Stimulated activated naive CD8-positive, alpha-beta T cell treated with anti-CD3 and anti-CD28 coated beads, Interleukin-15, amount 100 ng/mL, for 72 hours (primary cell): Measurements from ENCODE around the gene STK24.

Source experiments
- ATAC-seq: fragments of 150-1000 bp; cut with Tn5 transposase; 2 replicates; pipeline ENCODE4 v1.10.0; 2021; ENCODE audit warnings: mild to moderate bottlenecking, moderate library complexity
- DNase-seq, 2 donors: peaks; one replicate each; pipeline ENCODE4 v3.0.0; 2021 to 2022
- H3K27ac Mint-ChIP-seq, 2 donors: one replicate each; pipeline ENCODE4 v1.8.0; 2022; ENCODE audit warnings: mild to moderate bottlenecking in 2 of 2, mixed read lengths in 2 of 2, moderate library complexity in 2 of 2
- H3K27me3 Mint-ChIP-seq: one replicate; pipeline ENCODE4 v1.8.0; 2022; ENCODE audit warnings: mixed read lengths
- H3K4me1 Mint-ChIP-seq: one replicate; pipeline ENCODE4 v1.8.0; 2022; ENCODE audit warnings: mild to moderate bottlenecking, mixed read lengths
- H3K4me3 Mint-ChIP-seq, 2 donors: one replicate each; pipeline ENCODE4 v1.8.0; 2022; ENCODE audit warnings: mild to moderate bottlenecking in 2 of 2, mixed read lengths in 2 of 2, moderate library complexity in 1 of 2
- H3K9me3 Mint-ChIP-seq, 2 donors: one replicate each; pipeline ENCODE4 v1.8.0; 2022; ENCODE audit warnings: mixed read lengths in 2 of 2

Gene STK24

DNA sequence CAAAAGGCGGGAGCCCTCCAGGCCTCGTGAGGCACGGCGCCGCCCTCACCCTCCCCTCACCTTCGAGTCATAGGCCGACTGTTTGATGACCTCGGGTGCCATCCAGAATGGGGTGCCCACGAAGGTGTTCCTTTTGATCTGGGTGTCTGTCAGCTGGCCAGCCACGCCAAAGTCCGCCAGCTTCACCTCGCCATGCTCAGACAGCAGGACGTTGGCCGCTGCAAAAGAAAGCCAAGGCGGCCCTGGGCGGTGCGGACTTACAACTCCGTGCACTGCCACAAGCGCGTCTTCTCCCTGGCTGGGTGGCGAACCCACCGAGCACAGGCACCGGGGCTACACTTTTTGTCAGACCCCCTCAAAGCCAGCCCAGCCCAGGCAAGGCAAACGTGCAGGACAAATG is 102.1 kb downstream of the STK24 start:
- no peak for ATAC-seq
- DNase-seq = no peak
- no peak overlapping the region for H3K27ac Mint-ChIP-seq
- peaks cover 84% of the 10 kb centered on the region for H3K4me1 Mint-ChIP-seq
- no peaks in the 10 kb centered on the region for H3K27me3 Mint-ChIP-seq
- no peaks in the 10 kb centered on the region for H3K9me3 Mint-ChIP-seq
- H3K4me3 Mint-ChIP-seq = no peak overlapping the region

DNA sequence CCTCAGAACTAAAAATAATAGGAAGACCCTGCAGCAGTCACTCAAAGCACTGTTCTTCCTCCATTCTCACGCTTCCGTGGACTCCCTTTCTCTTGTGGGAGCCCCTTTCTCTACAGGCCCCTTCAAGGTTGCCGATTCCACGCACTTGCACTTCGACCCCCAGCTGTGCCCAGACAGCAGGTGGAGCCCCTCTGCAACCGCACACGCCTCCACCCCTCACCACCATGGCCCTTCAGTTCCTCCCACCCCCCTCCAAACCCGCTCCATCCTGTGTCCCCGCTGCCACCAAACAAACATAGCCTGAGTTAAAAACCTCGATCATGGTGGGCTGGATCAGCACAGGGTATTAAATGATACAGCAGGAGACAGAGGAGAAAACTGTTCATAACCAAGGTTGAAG is 102.6 kb downstream of the STK24 start:
- no peak for DNase-seq
- H3K9me3 Mint-ChIP-seq = no peaks in the 10 kb centered on the region
- H3K27me3 Mint-ChIP-seq = no peaks in the 10 kb centered on the region
- H3K27ac Mint-ChIP-seq = no peak overlapping the region
- H3K4me3 Mint-ChIP-seq = no peak overlapping the region
- H3K4me1 Mint-ChIP-seq = peaks cover 79% of the 10 kb centered on the region
- ATAC-seq = no peak

DNA sequence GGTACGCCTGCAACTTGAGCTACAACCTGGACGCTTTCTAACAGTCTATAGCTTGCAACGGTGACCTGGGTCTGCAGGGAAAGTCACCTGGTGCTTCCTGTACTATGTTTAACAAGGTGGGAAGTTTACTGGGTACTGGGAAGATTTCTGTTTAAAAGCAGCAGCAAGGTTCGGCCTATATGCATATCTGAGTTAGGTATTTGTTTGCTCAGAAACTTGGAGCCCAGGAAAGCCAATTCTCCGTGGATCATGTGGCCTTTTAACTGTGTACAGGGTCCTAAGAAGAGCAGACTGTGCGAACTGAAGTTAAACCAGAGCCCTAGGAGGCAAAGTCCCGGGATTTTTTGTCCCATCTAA is 103.1 kb downstream of the STK24 start:
- H3K27me3 Mint-ChIP-seq = no peaks in the 10 kb centered on the region
- no peak for ATAC-seq
- DNase-seq = no peak
- peaks cover 74% of the 10 kb centered on the region for H3K4me1 Mint-ChIP-seq
- H3K4me3 Mint-ChIP-seq = no peak overlapping the region
- H3K27ac Mint-ChIP-seq = peak overlapping the region in 1 of 2 donors; percentile 37
- H3K9me3 Mint-ChIP-seq = no peaks in the 10 kb centered on the region

- H3K27ac Mint-ChIP-seq = peak overlapping the region; percentile 28 to 87
- no peaks in the 10 kb centered on the region for H3K9me3 Mint-ChIP-seq
- H3K4me3 Mint-ChIP-seq = no peak overlapping the region
- ATAC-seq = no peak
- H3K27me3 Mint-ChIP-seq = no peaks in the 10 kb centered on the region
- DNase-seq = no peak
- H3K4me1 Mint-ChIP-seq = peaks cover 69% of the 10 kb centered on the region
Observed at GRCh38 chr13:98473135-98473787, 103.6 kb downstream of the STK24 start.

DNA sequence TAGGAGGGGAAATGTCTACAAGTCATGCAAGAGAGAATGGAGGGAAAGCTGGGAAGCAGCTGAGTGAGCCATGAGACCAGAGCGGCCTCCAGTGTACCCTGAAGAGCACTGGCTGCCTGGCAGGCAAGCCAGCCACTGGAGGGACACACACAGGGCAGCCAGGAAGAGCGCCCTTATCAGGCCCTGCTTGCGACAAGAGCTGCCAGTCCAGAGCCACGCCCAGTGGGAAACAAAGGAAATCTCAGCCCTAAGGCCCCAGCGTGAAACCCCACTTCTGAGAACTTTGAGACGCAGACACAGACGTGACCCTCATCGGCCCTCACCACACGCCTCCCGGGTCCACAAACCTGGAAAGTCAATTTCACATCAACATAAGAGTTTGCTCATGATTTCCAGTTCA is 105.0 kb downstream of the STK24 start:
- H3K9me3 Mint-ChIP-seq = no peaks in the 10 kb centered on the region
- H3K27ac Mint-ChIP-seq = no peak overlapping the region
- H3K4me3 Mint-ChIP-seq = no peak overlapping the region
- no peaks in the 10 kb centered on the region for H3K27me3 Mint-ChIP-seq
- H3K4me1 Mint-ChIP-seq = peaks cover 56% of the 10 kb centered on the region
- DNase-seq = no peak
- no peak for ATAC-seq

- no peak overlapping the region for H3K4me3 Mint-ChIP-seq
- no peaks in the 10 kb centered on the region for H3K9me3 Mint-ChIP-seq
- H3K27me3 Mint-ChIP-seq = no peaks in the 10 kb centered on the region
- DNase-seq (no peak), ATAC-seq (no peak)
- H3K27ac Mint-ChIP-seq = no peak overlapping the region
- H3K4me1 Mint-ChIP-seq = peaks cover 49% of the 10 kb centered on the region
Observed at GRCh38 chr13:98470920-98471319, 106.0 kb downstream of the STK24 start.

- no peak overlapping the region for H3K4me3 Mint-ChIP-seq
- no peaks in the 10 kb centered on the region for H3K9me3 Mint-ChIP-seq
- no peaks in the 10 kb centered on the region for H3K27me3 Mint-ChIP-seq
- peaks cover 33% of the 10 kb centered on the region for H3K4me1 Mint-ChIP-seq
- ATAC-seq (no peak), DNase-seq (no peak)
- H3K27ac Mint-ChIP-seq = no peak overlapping the region
Observed at GRCh38 chr13:98468929-98469328, 108.0 kb downstream of the STK24 start.

GRCh38 chr13:98468361-98468760 is 108.5 kb downstream of the STK24 start:
- Mint-ChIP-seq H3K9me3 (no peaks in the 10 kb centered on the region), H3K4me1 (peaks cover 31% of the 10 kb centered on the region), H3K27me3 (no peaks in the 10 kb centered on the region), H3K27ac (no peak overlapping the region), H3K4me3 (no peak overlapping the region)
- DNase-seq = no peak
- ATAC-seq = no peak

- no peak for DNase-seq
- Mint-ChIP-seq H3K4me3 (no peak overlapping the region), H3K4me1 (peaks cover 29% of the 10 kb centered on the region), H3K9me3 (no peaks in the 10 kb centered on the region), H3K27ac (no peak overlapping the region), H3K27me3 (no peaks in the 10 kb centered on the region)
- ATAC-seq = no peak
Observed at GRCh38 chr13:98467263-98467985, 109.5 kb downstream of the STK24 start.

DNA sequence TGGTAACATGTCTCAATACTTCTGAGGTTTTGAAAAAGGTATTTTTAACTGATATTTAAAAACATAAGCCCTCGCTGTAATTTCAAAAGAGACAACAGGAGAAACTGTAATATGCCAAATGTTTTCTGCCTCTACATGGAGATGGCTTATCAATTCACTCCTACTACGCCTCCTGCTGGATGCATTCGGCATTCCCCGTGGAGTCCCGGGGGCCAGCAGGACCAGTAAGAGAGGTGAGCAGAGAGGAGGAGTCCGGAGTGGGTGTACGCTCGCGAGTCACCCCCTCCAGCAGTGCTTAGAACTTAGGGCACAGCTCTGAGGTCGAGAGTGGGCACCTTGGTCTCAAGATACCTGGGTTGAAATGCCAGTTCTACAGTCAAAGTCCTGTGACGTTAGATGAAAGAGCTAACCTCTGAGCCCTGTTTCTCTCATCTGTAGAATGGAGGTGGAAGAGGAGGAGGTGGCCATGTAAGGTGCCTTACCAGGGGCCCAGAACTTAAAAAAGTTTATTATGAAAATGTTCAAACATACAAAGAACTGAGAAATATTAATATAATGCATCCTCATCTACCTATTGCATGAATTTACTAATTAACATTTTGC is 110.2 kb downstream of the STK24 start:
- ATAC-seq (peak; percentile 59), DNase-seq (peak in 1 of 2 donors; percentile 36)
- Mint-ChIP-seq H3K27me3 (no peaks in the 10 kb centered on the region), H3K4me1 (peaks cover 28% of the 10 kb centered on the region), H3K27ac (peak overlapping the region in 1 of 2 donors; percentile 61), H3K4me3 (no peak overlapping the region), H3K9me3 (no peaks in the 10 kb centered on the region)

DNA sequence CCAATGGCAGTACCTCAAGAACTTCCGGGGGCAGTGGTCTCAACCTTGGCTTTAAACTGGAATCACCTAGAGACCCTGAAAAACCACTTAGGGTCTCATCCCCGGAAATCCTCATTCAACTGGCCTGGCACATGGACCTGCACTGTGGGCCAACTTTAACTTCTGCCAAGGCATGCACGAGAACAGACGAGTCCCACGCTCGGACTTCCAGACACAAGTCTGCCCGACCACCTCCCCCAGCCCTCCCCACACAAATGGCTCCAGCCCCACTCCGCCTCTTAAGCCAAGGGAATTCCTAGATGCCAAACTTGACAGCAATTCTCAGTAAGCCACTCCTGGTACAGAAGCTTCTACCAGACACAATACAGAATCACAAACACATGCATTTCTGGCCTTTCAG is 114.0 kb downstream of the STK24 start:
- peak overlapping the region in 1 of 2 donors; percentile 61 for H3K27ac Mint-ChIP-seq
- peaks cover 38% of the 10 kb centered on the region for H3K4me1 Mint-ChIP-seq
- H3K9me3 Mint-ChIP-seq = no peaks in the 10 kb centered on the region
- H3K27me3 Mint-ChIP-seq = no peaks in the 10 kb centered on the region
- DNase-seq = no peak
- no peak overlapping the region for H3K4me3 Mint-ChIP-seq
- ATAC-seq = no peak

DNA sequence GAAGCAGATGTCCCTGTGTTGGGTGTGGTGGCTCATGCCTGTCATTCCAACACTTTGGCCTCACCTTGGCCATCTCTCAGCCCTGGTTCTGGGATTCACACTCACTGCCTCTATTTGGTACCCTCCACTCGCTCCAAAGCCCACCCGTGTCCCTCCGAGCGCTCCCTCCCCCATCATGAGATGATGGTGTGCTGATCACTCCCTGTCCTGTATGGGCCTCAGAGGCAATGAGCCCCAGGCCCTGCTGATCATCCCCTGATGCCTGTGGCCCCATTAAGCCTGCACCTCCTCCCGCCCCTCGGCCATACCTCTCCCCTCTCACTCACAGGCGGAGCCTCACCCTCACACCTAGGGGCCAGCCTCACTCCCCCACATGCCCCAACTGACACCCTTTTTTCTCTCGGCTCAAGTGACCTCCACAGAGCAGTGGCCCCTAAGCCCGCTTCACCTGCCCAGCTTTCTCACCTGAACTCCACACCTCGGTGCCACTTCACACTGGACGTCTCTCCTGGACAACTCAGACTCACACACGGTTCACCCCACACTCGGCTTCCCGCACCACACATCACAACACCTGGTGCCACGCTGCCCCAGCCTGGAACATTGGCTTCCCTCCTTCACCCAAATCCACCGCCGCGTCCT is 114.5 kb downstream of the STK24 start:
- peaks cover 38% of the 10 kb centered on the region for H3K4me1 Mint-ChIP-seq
- DNase-seq (no peak), ATAC-seq (peak; percentile 29)
- no peaks in the 10 kb centered on the region for H3K9me3 Mint-ChIP-seq
- H3K27ac Mint-ChIP-seq = no peak overlapping the region
- no peak overlapping the region for H3K4me3 Mint-ChIP-seq
- no peaks in the 10 kb centered on the region for H3K27me3 Mint-ChIP-seq

- Mint-ChIP-seq H3K4me1 (peaks cover 36% of the 10 kb centered on the region), H3K9me3 (no peaks in the 10 kb centered on the region), H3K4me3 (no peak overlapping the region), H3K27ac (no peak overlapping the region), H3K27me3 (no peaks in the 10 kb centered on the region)
- ATAC-seq = peak; percentile 26
- DNase-seq = no peak
Observed at GRCh38 chr13:98461486-98462240, 115.2 kb downstream of the STK24 start.

GRCh38 chr13:98460516-98460915 is 116.4 kb downstream of the STK24 start:
- ATAC-seq = no peak
- no peak for DNase-seq
- Mint-ChIP-seq H3K9me3 (no peaks in the 10 kb centered on the region), H3K27me3 (no peaks in the 10 kb centered on the region), H3K4me3 (no peak overlapping the region), H3K4me1 (peaks cover 35% of the 10 kb centered on the region), H3K27ac (no peak overlapping the region)

DNA sequence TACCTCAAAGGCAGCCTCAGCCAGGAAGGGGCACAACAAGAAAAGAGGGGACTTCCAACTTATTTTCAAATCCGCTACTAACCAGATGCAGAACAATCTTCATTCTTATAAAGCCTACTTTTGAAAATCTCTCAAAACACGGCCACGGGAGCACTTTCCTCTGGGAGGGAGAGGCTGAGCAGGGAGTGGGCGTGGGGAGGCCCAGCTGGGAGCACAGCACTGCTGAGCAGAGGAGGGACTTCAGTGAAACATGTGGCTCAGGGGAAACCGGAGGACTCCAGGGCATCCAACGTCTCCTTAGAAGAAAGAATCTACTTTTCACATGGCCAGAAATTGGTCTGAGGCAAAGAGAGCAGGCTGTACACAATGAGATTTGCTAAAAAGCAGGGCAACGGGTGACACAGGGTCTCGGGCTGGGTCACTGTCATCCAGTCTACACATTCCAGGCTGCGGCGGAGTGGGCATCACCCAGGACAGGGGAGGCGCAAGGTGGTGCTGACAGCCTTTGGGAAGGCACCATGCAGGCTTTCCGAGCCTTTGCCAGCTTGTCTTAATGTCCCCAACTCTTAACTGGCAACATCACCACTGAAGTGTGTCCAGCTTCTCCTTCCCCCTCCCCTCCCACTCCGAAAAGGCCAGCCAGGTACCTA is 117.1 kb downstream of the STK24 start:
- H3K4me1 Mint-ChIP-seq = peaks cover 36% of the 10 kb centered on the region
- no peak for ATAC-seq
- H3K27ac Mint-ChIP-seq = peak overlapping the region; percentile 48 to 92

More for the DNA sequence above, 117.1 kb downstream of the STK24 start:
- no peaks in the 10 kb centered on the region for H3K27me3 Mint-ChIP-seq
- DNase-seq = no peak
- H3K4me3 Mint-ChIP-seq = no peak overlapping the region
- H3K9me3 Mint-ChIP-seq = no peaks in the 10 kb centered on the region
